OCI-LY7 (cell line): ENCODE results near the gene SHLD1. TPM values are rescaled to one million over a fixed set of nuclear protein-coding genes. Genes with fewer than 3 reads are reported as not detected.

Source experiments
- BruUV-seq: library from RNA; stranded (reverse); fragments of 400-500 nt; replicated peaks from 2 replicates; lab custom pipeline; 2021; lab: Mats Ljungman, UMichigan
- CTCF ChIA-PET: fragments of 300-600 bp; sonication (Branson Sonifier 250); formaldehyde crosslinking; loops from one replicate; lab custom pipeline; 2022; ENCODE audit warnings: antibody characterized with exemption; ENCODE audit not compliant: unreplicated experiment; lab: Charles Lee
- POLR2A ChIA-PET: fragments of 300-600 bp; sonication (Branson Sonifier 250); formaldehyde crosslinking; loops from one replicate; lab custom pipeline; 2022; ENCODE audit warnings: antibody characterized with exemption; lab: Charles Lee
- DNase-seq: peaks from one replicate; pipeline ENCODE4 v3.0.0-alpha.2; 2015; ENCODE audit warnings: low spot score
- H2AFZ ChIP-seq: fragments of 200-600 bp; sonication (generic), shearing (Covaris generic); 2 replicates; pipeline ENCODE4 v1.6.1; 2014; ENCODE audit warnings: mild to moderate bottlenecking, antibody characterized with exemption, low read length, moderate library complexity
- H3K27ac ChIP-seq: fragments of 200-600 bp; sonication (generic); 2 replicates; pipeline ENCODE4 v1.5.1; 2014; ENCODE audit warnings: mixed run types, low read depth, mild to moderate bottlenecking, moderate library complexity, low read length, inconsistent platforms; ENCODE audit not compliant: poor library complexity, severe bottlenecking
- H3K36me3 ChIP-seq: fragments of 200-600 bp; sonication (generic); 2 replicates; pipeline ENCODE4 v1.6.1; 2014; ENCODE audit warnings: mild to moderate bottlenecking, antibody characterized with exemption, low read length, moderate library complexity, mixed read lengths; ENCODE audit not compliant: insufficient read depth
- H3K4me1 ChIP-seq: fragments of 200-600 bp; sonication (generic); 2 replicates; pipeline ENCODE4 v1.5.1; 2014; ENCODE audit warnings: mild to moderate bottlenecking, low read length; ENCODE audit not compliant: insufficient read depth, poor library complexity, severe bottlenecking
- H3K4me2 ChIP-seq: fragments of 200-600 bp; sonication (generic); 2 replicates; pipeline ENCODE4 v1.6.1; 2014; ENCODE audit warnings: mild to moderate bottlenecking, low read length
- H3K4me3 ChIP-seq: fragments of 200-600 bp; sonication (generic); 2 replicates; pipeline ENCODE4 v1.5.1; 2014; ENCODE audit warnings: mild to moderate bottlenecking, low read depth, low read length; ENCODE audit not compliant: poor library complexity, severe bottlenecking
- H3K79me2 ChIP-seq: fragments of 200-600 bp; sonication (generic); 2 replicates; pipeline ENCODE4 v1.6.1; 2016; ENCODE audit warnings: low read depth, mild to moderate bottlenecking, low read length, moderate library complexity, mixed read lengths; ENCODE audit not compliant: insufficient read depth
- H3K9me2 ChIP-seq: fragments of 200-600 bp; sonication (generic); 2 replicates; pipeline ENCODE4 v1.6.1; 2016; ENCODE audit warnings: mild to moderate bottlenecking, low read length, mixed read lengths; ENCODE audit not compliant: insufficient read depth
- H3K9me3 ChIP-seq: fragments of 200-600 bp; sonication (generic); 2 replicates; pipeline ENCODE4 v1.6.1; 2014; ENCODE audit warnings: mild to moderate bottlenecking, mixed run types, low read length, mixed read lengths
- H4K20me1 ChIP-seq: fragments of 200-600 bp; sonication (generic); 2 replicates; pipeline ENCODE4 v1.6.1; 2014; ENCODE audit warnings: mild to moderate bottlenecking, antibody characterized with exemption, low read length, moderate library complexity, mixed read lengths; ENCODE audit not compliant: insufficient read depth
- EZH2phosphoT487 ChIP-seq: fragments of 200-600 bp; sonication (generic); IDR thresholded peaks from 2 replicates; pipeline ENCODE4 v1.6.1; 2018; ENCODE audit warnings: low read depth, borderline replicate concordance, mild to moderate bottlenecking, mixed run types, antibody characterized with exemption, low read length, moderate library complexity, mixed read lengths
- intact Hi-C: fragments of 100-400 bp; cut with micrococcal nuclease; formaldehyde crosslinking; loops from one replicate; pipeline ENCODE4 v1.10.0; 2022; ENCODE audit not compliant: unreplicated experiment
- total RNA-seq, 2 experiments: library from RNA; depleted of rRNA in 1 of 2; stranded (reverse); fragments of >200 nt in 1 of 2; shearing (Covaris generic) in 1 of 2; gene quantifications; 2 replicates each; pipeline ENCODE4 v1.2.3, GENCODE V29; 2014 to 2022
- TF ChIP-seq, protein P1 (sequence below): fragments of 200-600 bp; sonication (generic); conservative IDR thresholded peaks from 2 replicates; pipeline ENCODE4 v1.5.1; 2014; ENCODE audit warnings: mild to moderate bottlenecking, antibody characterized with exemption, low read length, moderate library complexity, mixed read lengths

The SHLD1 gene
- total RNA-seq, 2 experiments from 2014 or later, result 19.4 to 31.2 TPM

- Histone ChIP-seq H4K20me1 (no peaks in the 10 kb centered on the region), H3K27ac (no peak overlapping the region), H3K79me2 (peaks cover 23% of the 10 kb centered on the region; the same call in 1 of the 2 replicates), H3K4me2 (no peak overlapping the region), H3K36me3 (peaks cover 29% of the 10 kb centered on the region), H3K9me2 (no peaks in the 10 kb centered on the region), H3K4me3 (no peak overlapping the region), H3K9me3 (no peaks in the 10 kb centered on the region), H2AFZ (no peak overlapping the region), H3K4me1 (peaks cover 65% of the 10 kb centered on the region)
- CTCF ChIA-PET, result no interaction called here
- TF ChIP-seq, protein P1, sequence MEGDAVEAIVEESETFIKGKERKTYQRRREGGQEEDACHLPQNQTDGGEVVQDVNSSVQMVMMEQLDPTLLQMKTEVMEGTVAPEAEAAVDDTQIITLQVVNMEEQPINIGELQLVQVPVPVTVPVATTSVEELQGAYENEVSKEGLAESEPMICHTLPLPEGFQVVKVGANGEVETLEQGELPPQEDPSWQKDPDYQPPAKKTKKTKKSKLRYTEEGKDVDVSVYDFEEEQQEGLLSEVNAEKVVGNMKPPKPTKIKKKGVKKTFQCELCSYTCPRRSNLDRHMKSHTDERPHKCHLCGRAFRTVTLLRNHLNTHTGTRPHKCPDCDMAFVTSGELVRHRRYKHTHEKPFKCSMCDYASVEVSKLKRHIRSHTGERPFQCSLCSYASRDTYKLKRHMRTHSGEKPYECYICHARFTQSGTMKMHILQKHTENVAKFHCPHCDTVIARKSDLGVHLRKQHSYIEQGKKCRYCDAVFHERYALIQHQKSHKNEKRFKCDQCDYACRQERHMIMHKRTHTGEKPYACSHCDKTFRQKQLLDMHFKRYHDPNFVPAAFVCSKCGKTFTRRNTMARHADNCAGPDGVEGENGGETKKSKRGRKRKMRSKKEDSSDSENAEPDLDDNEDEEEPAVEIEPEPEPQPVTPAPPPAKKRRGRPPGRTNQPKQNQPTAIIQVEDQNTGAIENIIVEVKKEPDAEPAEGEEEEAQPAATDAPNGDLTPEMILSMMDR, result no peak
- TF ChIP-seq EZH2phosphoT487, result no peak
- POLR2A ChIA-PET, result interaction anchor here (1.0 to 1.4 kb wide), 2 partner anchors 10 to 13 kb away, joined by 3 read pairs; no protein-coding TSS in a partner anchor
- TSS peak; percentile 11 for BruUV-seq
- intact Hi-C loops, result no loop called here
- DNase-seq, result peak; percentile 44
Measured at GRCh38 chr20:5811746-5812145, 61.5 kb downstream of the SHLD1 start.

DNA sequence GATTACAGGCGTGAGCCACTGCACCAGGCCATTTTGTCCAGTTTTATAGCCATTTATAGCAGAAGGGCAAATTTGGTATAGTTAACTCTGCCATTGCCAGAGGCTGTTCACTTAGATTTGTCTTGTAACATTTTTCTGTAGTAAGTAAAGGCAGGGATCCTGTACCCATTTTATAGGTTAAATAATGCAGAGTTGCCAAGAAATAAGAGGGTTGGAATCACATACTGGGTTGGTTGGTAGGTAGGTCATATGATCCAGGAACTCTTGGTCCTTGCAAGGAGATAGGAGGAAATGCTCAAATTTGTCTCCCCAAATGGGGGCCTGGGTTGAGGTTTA lies 68.1 kb downstream of the SHLD1 start:
- no TSS peak for BruUV-seq
- Histone ChIP-seq H3K79me2 (0 out of 2 replicates have a peak, but pooled peaks cover 3% of the 10 kb centered on the region), H3K4me1 (peaks cover 57% of the 10 kb centered on the region), H3K4me3 (no peak overlapping the region), H3K36me3 (peaks cover 27% of the 10 kb centered on the region), H3K4me2 (peak overlapping the region; percentile 50), H4K20me1 (no peaks in the 10 kb centered on the region), H3K9me3 (no peaks in the 10 kb centered on the region), H2AFZ (no peak overlapping the region), H3K9me2 (no peaks in the 10 kb centered on the region), H3K27ac (peak overlapping the region; percentile 53)
- POLR2A ChIA-PET, result interaction anchor here (0.7 to 2.3 kb wide), 2 partner anchors 21 to 132 kb away, joined by 5 to 14 read pairs; partner anchors contain the start of genes MCM8 and TRMT6
- intact Hi-C loops, result no loop called here
- DNase-seq, result no peak
- CTCF ChIA-PET, result no interaction called here
- TF ChIP-seq EZH2phosphoT487, result no peak
- TF ChIP-seq, protein P1, result no peak

- no peak overlapping the region for H2AFZ ChIP-seq
- no TSS peak for BruUV-seq
- peaks cover 45% of the 10 kb centered on the region for H3K4me1 ChIP-seq
- H3K79me2 ChIP-seq, result 0 out of 2 replicates have a peak, but pooled peaks cover 3% of the 10 kb centered on the region
- H3K9me3 ChIP-seq, result no peaks in the 10 kb centered on the region
- ChIA-PET POLR2A (interaction anchor here (0.6 to 1.3 kb wide), 9 partner anchors 10 to 229 kb away, joined by 3 to 6 read pairs (median 3); no protein-coding TSS in a partner anchor), CTCF (no interaction called here)
- peaks cover 27% of the 10 kb centered on the region for H3K36me3 ChIP-seq
- H4K20me1 ChIP-seq, result no peaks in the 10 kb centered on the region
- no peak overlapping the region for H3K4me3 ChIP-seq
- no peak overlapping the region for H3K4me2 ChIP-seq
- no peaks in the 10 kb centered on the region for H3K9me2 ChIP-seq
- H3K27ac ChIP-seq, result no peak overlapping the region
- no peak for DNase-seq
- intact Hi-C loops, result no loop called here
- TF ChIP-seq EZH2phosphoT487, result no peak
- TF ChIP-seq, protein P1, result no peak
Measured at GRCh38 chr20:5820738-5821137, 70.5 kb downstream of the SHLD1 start.
